CD14-positive monocyte (primary cell): Measurements from ENCODE around the gene RSAD2. TPM values are rescaled to one million over a fixed set of nuclear protein-coding genes. Genes with fewer than 3 reads are reported as not detected.

Experiments
- DNase-seq, 3 donors: peaks; one replicate each; pipeline ENCODE4 v3.0.0-alpha.2; 2011 to 2022
- H2AFZ ChIP-seq: 2 replicates; pipeline ENCODE4 v1.6.0; 2012; ENCODE audit warnings: mild to moderate bottlenecking, low read depth, low read length, inconsistent platforms; ENCODE audit not compliant: insufficient read depth, poor library complexity, severe bottlenecking
- H3K27ac ChIP-seq, 2 donors: 1 replicate in 1 of 2; 2 replicates in 1 of 2; pipeline ENCODE4 v1.5.1; 2012 to 2013; ENCODE audit warnings: low read length in 2 of 2, control low read depth in 1 of 2, inconsistent platforms in 1 of 2, low read depth in 1 of 2, mild to moderate bottlenecking in 1 of 2
- H3K27me3 ChIP-seq, 2 donors: one replicate each; pipeline versions ENCODE4 v1.6.0 to v1.6.1; 2011 to 2013; ENCODE audit warnings: low read length in 2 of 2; ENCODE audit not compliant: control insufficient read depth in 2 of 2, insufficient read depth in 2 of 2
- H3K36me3 ChIP-seq, 2 donors: replicated peaks in 1 of 2; 1 replicate in 1 of 2; 2 replicates in 1 of 2; pipeline versions ENCODE4 v1.5.1 to v1.6.1; 2012 to 2013; ENCODE audit warnings: low read length in 2 of 2, control low read depth in 1 of 2, inconsistent platforms in 1 of 2, mild to moderate bottlenecking in 1 of 2; ENCODE audit not compliant: insufficient read depth in 2 of 2, control insufficient read depth in 1 of 2
- H3K4me1 ChIP-seq, 2 donors: 1 replicate in 1 of 2; 2 replicates in 1 of 2; pipeline versions ENCODE4 v1.5.1 to v1.6.1; 2012 to 2013; ENCODE audit warnings: low read length in 2 of 2, control low read depth in 1 of 2, inconsistent platforms in 1 of 2, mild to moderate bottlenecking in 1 of 2, moderate library complexity in 1 of 2; ENCODE audit not compliant: insufficient read depth in 2 of 2, control insufficient read depth in 1 of 2
- H3K4me2 ChIP-seq: replicated peaks from 2 replicates; pipeline ENCODE3; 2012; ENCODE audit warnings: low read length, moderate library complexity, mild to moderate bottlenecking; ENCODE audit not compliant: poor library complexity, severe bottlenecking; ENCODE audit errors: extremely low read depth
- H3K4me3 ChIP-seq, 3 experiments: fragments of 200-600 bp in 1 of 3; sonication (generic) in 1 of 3; replicated peaks in 1 of 3; 1 replicate in 2 of 3; 2 replicates in 1 of 3; pipeline ENCODE4 v1.5.1; 2011 to 2013; ENCODE audit warnings: low read length in 3 of 3, mild to moderate bottlenecking in 3 of 3, control low read depth in 2 of 3, low read depth in 2 of 3, inconsistent platforms in 1 of 3, moderate library complexity in 1 of 3
- H3K79me2 ChIP-seq: 2 replicates; pipeline ENCODE4 v1.6.0; 2012; ENCODE audit warnings: mild to moderate bottlenecking, control low read depth, inconsistent platforms, low read length, moderate library complexity; ENCODE audit not compliant: insufficient read depth
- H3K9ac ChIP-seq: 2 replicates; pipeline ENCODE4 v1.6.0; 2017; ENCODE audit warnings: low read length, mild to moderate bottlenecking; ENCODE audit not compliant: insufficient read depth, poor library complexity, severe bottlenecking
- H3K9me3 ChIP-seq, 2 donors: replicated peaks in 1 of 2; 1 replicate in 1 of 2; 2 replicates in 1 of 2; pipeline versions ENCODE4 v1.5.1 to v1.6.1; 2012 to 2013; ENCODE audit warnings: low read length in 2 of 2, control low read depth in 1 of 2; ENCODE audit not compliant: control insufficient read depth in 1 of 2, insufficient read depth in 1 of 2
- H4K20me1 ChIP-seq: 2 replicates; pipeline ENCODE4 v1.6.0; 2012; ENCODE audit warnings: mild to moderate bottlenecking, low read length, control low read depth, moderate library complexity; ENCODE audit not compliant: insufficient read depth
- H3K27ac Mint-ChIP-seq, 7 donors: one replicate each; pipeline ENCODE4 v1.8.0; 2020; ENCODE audit warnings: mild to moderate bottlenecking in 7 of 7, mixed read lengths in 7 of 7, moderate library complexity in 6 of 7, inconsistent platforms in 2 of 7
- H3K27me3 Mint-ChIP-seq, 3 donors: one replicate each; pipeline ENCODE4 v1.8.0; 2021 to 2022; ENCODE audit warnings: low read depth in 3 of 3, mild to moderate bottlenecking in 3 of 3, mixed read lengths in 3 of 3, moderate library complexity in 3 of 3, inconsistent platforms in 1 of 3
- H3K36me3 Mint-ChIP-seq, 2 donors: one replicate each; pipeline ENCODE4 v1.8.0; 2020; ENCODE audit warnings: mixed read lengths in 2 of 2, inconsistent platforms in 1 of 2, mild to moderate bottlenecking in 1 of 2
- H3K4me1 Mint-ChIP-seq: one replicate; pipeline ENCODE4 v1.8.0; 2020; ENCODE audit warnings: mild to moderate bottlenecking, mixed read lengths
- H3K4me3 Mint-ChIP-seq, 2 donors: one replicate each; pipeline ENCODE4 v1.8.0; 2020; ENCODE audit warnings: mild to moderate bottlenecking in 2 of 2, mixed read lengths in 2 of 2, moderate library complexity in 1 of 2
- H3K9me3 Mint-ChIP-seq, 7 donors: one replicate each; pipeline ENCODE4 v1.8.0; 2020 to 2022; ENCODE audit warnings: mixed read lengths in 7 of 7, mild to moderate bottlenecking in 6 of 7, moderate library complexity in 6 of 7, inconsistent platforms in 2 of 7
- WGBS: methylation state at CpG from one replicate; pipeline ENCODE4 v1.1.5; 2013; ENCODE audit warnings: missing lambda C conversion rate; ENCODE audit not compliant: insufficient coverage; 5-methylcytosine and 5-hydroxymethylcytosine counted together
- intact Hi-C, 2 donors: fragments of 100-400 bp; cut with micrococcal nuclease; formaldehyde crosslinking; loops; one replicate each; pipeline versions ENCODE4 v1.15.0 to v1.15.1; 2023
- polyA plus RNA-seq, 3 donors: library from polyadenylated mRNA; depleted of rRNA in 1 of 3; unstranded in 2 of 3; stranded (reverse) in 1 of 3; fragments of 300-500 nt in 2 of 3; fragments of >200 nt in 1 of 3; fragmentation: Illumina TruSeq in 2 of 3; gene quantifications; 1 replicate in 2 of 3; 2 replicates in 1 of 3; pipeline ENCODE4 v1.2.3, GENCODE V29; 2012 to 2021
- TF ChIP-seq, protein P1 (sequence below): fragments of 200-600 bp; IDR thresholded peaks from one replicate; pipeline ENCODE4 v1.8.0; 2022; ENCODE audit warnings: antibody characterized with exemption, mild to moderate bottlenecking

RSAD2 gene
- polyA plus RNA-seq, 3 donors, result 6.0 to 12.6 (median 10.3) TPM

GRCh38 chr2:6881516-6881915 is 3.9 kb downstream of the RSAD2 start:
- TF ChIP-seq, protein P1, sequence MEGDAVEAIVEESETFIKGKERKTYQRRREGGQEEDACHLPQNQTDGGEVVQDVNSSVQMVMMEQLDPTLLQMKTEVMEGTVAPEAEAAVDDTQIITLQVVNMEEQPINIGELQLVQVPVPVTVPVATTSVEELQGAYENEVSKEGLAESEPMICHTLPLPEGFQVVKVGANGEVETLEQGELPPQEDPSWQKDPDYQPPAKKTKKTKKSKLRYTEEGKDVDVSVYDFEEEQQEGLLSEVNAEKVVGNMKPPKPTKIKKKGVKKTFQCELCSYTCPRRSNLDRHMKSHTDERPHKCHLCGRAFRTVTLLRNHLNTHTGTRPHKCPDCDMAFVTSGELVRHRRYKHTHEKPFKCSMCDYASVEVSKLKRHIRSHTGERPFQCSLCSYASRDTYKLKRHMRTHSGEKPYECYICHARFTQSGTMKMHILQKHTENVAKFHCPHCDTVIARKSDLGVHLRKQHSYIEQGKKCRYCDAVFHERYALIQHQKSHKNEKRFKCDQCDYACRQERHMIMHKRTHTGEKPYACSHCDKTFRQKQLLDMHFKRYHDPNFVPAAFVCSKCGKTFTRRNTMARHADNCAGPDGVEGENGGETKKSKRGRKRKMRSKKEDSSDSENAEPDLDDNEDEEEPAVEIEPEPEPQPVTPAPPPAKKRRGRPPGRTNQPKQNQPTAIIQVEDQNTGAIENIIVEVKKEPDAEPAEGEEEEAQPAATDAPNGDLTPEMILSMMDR, result no peak
- H3K79me2 ChIP-seq, result no peaks in the 10 kb centered on the region
- H3K4me2 ChIP-seq, result no peak overlapping the region
- Mint-ChIP-seq H3K27me3 (peaks cover 0 to 2% (median 1%) of the 10 kb centered on the region in 3 donors), H3K9me3 (peaks cover 0 to 4% (median 0%) of the 10 kb centered on the region in 7 donors), H3K27ac (no peak overlapping the region), H3K4me1 (peaks cover 30% of the 10 kb centered on the region), H3K4me3 (no peak overlapping the region), H3K36me3 (peaks cover 5 to 7% of the 10 kb centered on the region in 2 donors)
- H3K4me3 ChIP-seq, result no peak overlapping the region
- intact Hi-C loops, result no loop called here
- no peak overlapping the region for H3K27ac ChIP-seq
- H3K36me3 ChIP-seq, result no peaks in the 10 kb centered on the region
- 90% methylated on average over 2 of the region's 5 CpGs for WGBS
- H3K4me1 ChIP-seq, result peaks cover 24 to 30% of the 10 kb centered on the region in 2 donors
- no peak for DNase-seq
- no peak overlapping the region for H2AFZ ChIP-seq
- H4K20me1 ChIP-seq, result no peaks in the 10 kb centered on the region
- H3K9ac ChIP-seq, result no peak overlapping the region
- no peaks in the 10 kb centered on the region for H3K27me3 ChIP-seq
- no peaks in the 10 kb centered on the region for H3K9me3 ChIP-seq

- TF ChIP-seq, protein P1, result no peak
- H3K4me1 ChIP-seq, result peaks cover 4 to 10% of the 10 kb centered on the region in 2 donors
- DNase-seq, result no peak
These were observed 6.0 kb downstream of the RSAD2 start for GRCh38 chr2:6883448-6884122.

More at GRCh38 chr2:6883448-6884122, 6.0 kb downstream of the RSAD2 start:
- intact Hi-C loops, result no loop called here
- Histone ChIP-seq H3K79me2 (no peaks in the 10 kb centered on the region), H2AFZ (no peak overlapping the region), H3K27ac (no peak overlapping the region), H3K36me3 (no peaks in the 10 kb centered on the region), H4K20me1 (no peaks in the 10 kb centered on the region), H3K9me3 (no peaks in the 10 kb centered on the region), H3K9ac (no peak overlapping the region), H3K4me3 (no peak overlapping the region), H3K27me3 (no peaks in the 10 kb centered on the region), H3K4me2 (no peak overlapping the region)
- peaks cover 12% of the 10 kb centered on the region for H3K4me1 Mint-ChIP-seq
- H3K9me3 Mint-ChIP-seq, result peaks cover 0 to 2% (median 0%) of the 10 kb centered on the region in 7 donors
- 60% methylated on average over 1 of the region's 7 CpGs for WGBS
- peaks cover 5 to 7% of the 10 kb centered on the region in 2 donors for H3K36me3 Mint-ChIP-seq
- H3K4me3 Mint-ChIP-seq, result no peak overlapping the region
- peaks cover 0 to 2% (median 1%) of the 10 kb centered on the region in 3 donors for H3K27me3 Mint-ChIP-seq
- H3K27ac Mint-ChIP-seq, result no peak overlapping the region
